ENCODE results near the gene MAST1.
"Not testable (repeated sequence)": the region's sequence is repeated elsewhere in the genome, so short reads cannot be mapped to it uniquely, and the experiment has no call there.

MAST1 gene

GRCh38 chr19:12913851-12914690 lies 75.8 kb downstream of the MAST1 start:
- Histone ChIP-seq H3K27me3 (replicated peaks; ENCODE audit: insufficient read depth, low read length) (no peaks in the 10 kb centered on the region), H3K9me3 (replicated peaks; ENCODE audit: insufficient read depth, low read length) (no peaks in the 10 kb centered on the region), H3K27ac (ENCODE audit: low read length) (peak overlapping the region; percentile 62), H3K4me3 (ENCODE audit: low read length) (0 out of 2 replicates have a peak overlapping the region, but pooled peaks have one; percentile 7), H3K79me2 (ENCODE audit: low read length) (no peaks in the 10 kb centered on the region), H3K4me1 (ENCODE audit: low read length) (peaks cover 32% of the 10 kb centered on the region), H3F3A (ENCODE audit: insufficient read depth, low read length) (peaks cover 21% of the 10 kb centered on the region), H3K9me2 (replicated peaks; ENCODE audit: insufficient read depth, low read length) (no peaks in the 10 kb centered on the region), H2AFZ (ENCODE audit: low read length) (peak overlapping the region; percentile 86), H3K4me2 (ENCODE audit: low read depth, low read length) (peak overlapping the region; percentile 58), H3K9ac (ENCODE audit: low read length) (peak overlapping the region; percentile 12; the same call in 1 of the 2 replicates), H3K36me3 (replicated peaks; ENCODE audit: insufficient read depth, low read length) (no peaks in the 10 kb centered on the region), H4K20me1 (ENCODE audit: insufficient read depth, low read length) (no peaks in the 10 kb centered on the region)
- TF ChIP-seq EZH2phosphoT487 (IDR thresholded peaks at IDR 0.05; ENCODE audit: low read length) (no peak), EZH2 (optimal IDR thresholded peaks at IDR 0.05; ENCODE audit: low read depth, low read length) (no peak), CTCF (IDR thresholded peaks at IDR 0.05; ENCODE audit: low read length) (no peak)
- peak; percentile 76 for DNase-seq

GRCh38 chr19:12915860-12916259 lies 77.5 kb downstream of the MAST1 start:
- not testable (repeated sequence) for DNase-seq; H3K9ac ChIP-seq (ENCODE audit: low read length); H3K9me2 ChIP-seq (replicated peaks; ENCODE audit: insufficient read depth, low read length); H2AFZ ChIP-seq (ENCODE audit: low read length); H3K4me2 ChIP-seq (ENCODE audit: low read depth, low read length); H3K4me3 ChIP-seq (ENCODE audit: low read length); H3K27ac ChIP-seq (ENCODE audit: low read length); H3K27me3 ChIP-seq (replicated peaks; ENCODE audit: insufficient read depth, low read length); H4K20me1 ChIP-seq (ENCODE audit: insufficient read depth, low read length); H3K9me3 ChIP-seq (replicated peaks; ENCODE audit: insufficient read depth, low read length); H3K36me3 ChIP-seq (replicated peaks; ENCODE audit: insufficient read depth, low read length); H3K79me2 ChIP-seq (ENCODE audit: low read length)
- peaks cover 30% of the 10 kb centered on the region for H3K4me1 ChIP-seq (ENCODE audit: low read length)
- peaks cover 20% of the 10 kb centered on the region; the same call in 1 of the 2 replicates for H3F3A ChIP-seq (ENCODE audit: insufficient read depth, low read length)

GRCh38 chr19:12918253-12918652 lies 79.9 kb downstream of the MAST1 start:
- no peak for DNase-seq
- TF ChIP-seq CTCF (IDR thresholded peaks at IDR 0.05; ENCODE audit: low read length): no peak
- no peak for TF ChIP-seq EZH2phosphoT487 (IDR thresholded peaks at IDR 0.05; ENCODE audit: low read length)
- no peak for TF ChIP-seq EZH2 (optimal IDR thresholded peaks at IDR 0.05; ENCODE audit: low read depth, low read length)
- Histone ChIP-seq H3K79me2 (ENCODE audit: low read length) (no peaks in the 10 kb centered on the region), H2AFZ (ENCODE audit: low read length) (no peak overlapping the region), H3K4me1 (ENCODE audit: low read length) (peaks cover 17% of the 10 kb centered on the region), H3K9me2 (replicated peaks; ENCODE audit: insufficient read depth, low read length) (no peaks in the 10 kb centered on the region), H3F3A (ENCODE audit: insufficient read depth, low read length) (peaks cover 19% of the 10 kb centered on the region), H3K36me3 (replicated peaks; ENCODE audit: insufficient read depth, low read length) (peaks cover 2% of the 10 kb centered on the region; the same call in 1 of the 2 replicates), H3K27ac (ENCODE audit: low read length) (no peak overlapping the region), H3K9ac (ENCODE audit: low read length) (no peak overlapping the region), H3K9me3 (replicated peaks; ENCODE audit: insufficient read depth, low read length) (no peaks in the 10 kb centered on the region), H4K20me1 (ENCODE audit: insufficient read depth, low read length) (no peaks in the 10 kb centered on the region), H3K27me3 (replicated peaks; ENCODE audit: insufficient read depth, low read length) (no peaks in the 10 kb centered on the region), H3K4me3 (ENCODE audit: low read length) (no peak overlapping the region), H3K4me2 (ENCODE audit: low read depth, low read length) (no peak overlapping the region)

- H3K36me3 ChIP-seq (replicated peaks; ENCODE audit: insufficient read depth, low read length): peaks cover 17% of the 10 kb centered on the region
- TF ChIP-seq EZH2phosphoT487 (IDR thresholded peaks at IDR 0.05; ENCODE audit: low read length) (no peak), CTCF (IDR thresholded peaks at IDR 0.05; ENCODE audit: low read length) (no peak), EZH2 (optimal IDR thresholded peaks at IDR 0.05; ENCODE audit: low read depth, low read length) (no peak)
- DNase-seq: no peak
These were observed 82.7 kb downstream of the MAST1 start for GRCh38 chr19:12921047-12921446.

More at GRCh38 chr19:12921047-12921446, 82.7 kb downstream of the MAST1 start:
- peaks cover 10% of the 10 kb centered on the region; the same call in 1 of the 2 replicates for H3F3A ChIP-seq (ENCODE audit: insufficient read depth, low read length)
- no peaks in the 10 kb centered on the region for H3K27me3 ChIP-seq (replicated peaks; ENCODE audit: insufficient read depth, low read length)
- no peak overlapping the region for H3K4me2 ChIP-seq (ENCODE audit: low read depth, low read length)
- H3K4me3 ChIP-seq (ENCODE audit: low read length): no peak overlapping the region
- H3K27ac ChIP-seq (ENCODE audit: low read length): no peak overlapping the region
- H3K9me3 ChIP-seq (replicated peaks; ENCODE audit: insufficient read depth, low read length): no peaks in the 10 kb centered on the region
- H3K9me2 ChIP-seq (replicated peaks; ENCODE audit: insufficient read depth, low read length): no peaks in the 10 kb centered on the region
- peaks cover 3% of the 10 kb centered on the region for H3K4me1 ChIP-seq (ENCODE audit: low read length)
- H3K9ac ChIP-seq (ENCODE audit: low read length): no peak overlapping the region
- H4K20me1 ChIP-seq (ENCODE audit: insufficient read depth, low read length): no peaks in the 10 kb centered on the region
- no peaks in the 10 kb centered on the region for H3K79me2 ChIP-seq (ENCODE audit: low read length)
- H2AFZ ChIP-seq (ENCODE audit: low read length): no peak overlapping the region

All from MM.1S (cell line).